ENCODE measurements around the gene CHRDL1. TPM values are rescaled to one million over a fixed set of nuclear protein-coding genes. Genes with fewer than 3 reads are reported as not detected.

CHRDL1 gene
- total and polyA plus RNA-seq, 2 donors (not counting 3 experiments of a cell fraction or from before 2014, with no cell fraction given) = not detected

DNA sequence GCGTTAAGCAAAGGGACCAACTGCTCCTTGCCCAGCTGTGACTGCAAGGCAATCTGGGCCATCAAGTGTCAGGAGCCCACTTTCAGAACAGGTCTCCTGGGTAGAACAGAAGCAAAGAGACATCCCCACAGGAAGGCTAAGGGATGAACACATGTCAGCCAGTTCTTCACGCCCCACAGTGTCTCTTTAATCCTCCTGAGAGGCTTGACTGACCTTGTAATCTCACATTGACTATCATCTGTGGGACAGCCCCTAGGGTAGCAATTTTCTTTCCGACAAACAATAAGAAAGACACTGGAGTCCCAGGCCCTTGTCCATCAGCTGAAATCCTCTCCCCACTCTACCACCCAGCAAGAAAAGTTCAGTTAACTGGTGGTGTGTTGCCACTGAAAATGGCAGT, 1.0 kb downstream of the CHRDL1 start:
- POLR2A ChIA-PET = no interaction called here
- FAIRE-seq (no peak), DNase-seq (ENCODE audit: low read depth, low spot score) (no peak)
- Histone ChIP-seq H3K9me1 (replicated peaks; ENCODE audit: control insufficient read depth, extremely low read depth, insufficient read depth, low read length) (no peaks in the 10 kb centered on the region), H3K27ac (ENCODE audit: insufficient read depth, low read depth, low read length) (no peak overlapping the region), H3K27me3 (ENCODE audit: control insufficient read depth in 2 of 2, insufficient read depth in 2 of 2, low read length in 2 of 2) (no peaks in the 10 kb centered on the region), H3K4me1 (ENCODE audit: control insufficient read depth, extremely low read depth, insufficient read depth, low read length) (no peaks in the 10 kb centered on the region), H3K36me3 (ENCODE audit: control insufficient read depth in 2 of 2, extremely low read depth in 1 of 2, insufficient read depth in 2 of 2, low read length in 2 of 2) (no peaks in the 10 kb centered on the region), H3K4me3 (replicated peaks in 1 of 3; ENCODE audit: insufficient read depth in 1 of 3, low read depth in 1 of 3, low read length in 3 of 3) (no peak overlapping the region), H3K4me2 (ENCODE audit: insufficient read depth, low read length) (no peak overlapping the region), H3K79me2 (ENCODE audit: control insufficient read depth, insufficient read depth, low read length) (no peaks in the 10 kb centered on the region), H4K20me1 (replicated peaks; ENCODE audit: control insufficient read depth, extremely low read depth, insufficient read depth, low read length) (no peaks in the 10 kb centered on the region), H3K9ac (replicated peaks; ENCODE audit: extremely low read depth, insufficient read depth, low read length) (no peak overlapping the region), H3K9me3 (replicated peaks; ENCODE audit: control insufficient read depth, insufficient read depth, low read length) (no peaks in the 10 kb centered on the region), H2AFZ (ENCODE audit: low read depth, low read length) (no peak overlapping the region)
- BruUV-seq (replicated peaks) = no TSS peak
- dilution Hi-C loops (cut with MboI; ENCODE audit: extremely low pct_ligation_motif_present, low sequenced_read_pairs) (no loop called here), intact Hi-C loops (cut with micrococcal nuclease) (no loop called here)
- CTCF ChIA-PET = no interaction called here
- TF ChIP-seq, protein P1, sequence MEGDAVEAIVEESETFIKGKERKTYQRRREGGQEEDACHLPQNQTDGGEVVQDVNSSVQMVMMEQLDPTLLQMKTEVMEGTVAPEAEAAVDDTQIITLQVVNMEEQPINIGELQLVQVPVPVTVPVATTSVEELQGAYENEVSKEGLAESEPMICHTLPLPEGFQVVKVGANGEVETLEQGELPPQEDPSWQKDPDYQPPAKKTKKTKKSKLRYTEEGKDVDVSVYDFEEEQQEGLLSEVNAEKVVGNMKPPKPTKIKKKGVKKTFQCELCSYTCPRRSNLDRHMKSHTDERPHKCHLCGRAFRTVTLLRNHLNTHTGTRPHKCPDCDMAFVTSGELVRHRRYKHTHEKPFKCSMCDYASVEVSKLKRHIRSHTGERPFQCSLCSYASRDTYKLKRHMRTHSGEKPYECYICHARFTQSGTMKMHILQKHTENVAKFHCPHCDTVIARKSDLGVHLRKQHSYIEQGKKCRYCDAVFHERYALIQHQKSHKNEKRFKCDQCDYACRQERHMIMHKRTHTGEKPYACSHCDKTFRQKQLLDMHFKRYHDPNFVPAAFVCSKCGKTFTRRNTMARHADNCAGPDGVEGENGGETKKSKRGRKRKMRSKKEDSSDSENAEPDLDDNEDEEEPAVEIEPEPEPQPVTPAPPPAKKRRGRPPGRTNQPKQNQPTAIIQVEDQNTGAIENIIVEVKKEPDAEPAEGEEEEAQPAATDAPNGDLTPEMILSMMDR (IDR thresholded peaks at IDR 0.05; ENCODE audit: extremely low read depth in 1 of 2, insufficient read depth in 1 of 2, low read depth in 1 of 2, low read length in 2 of 2) = no peak
- TF ChIP-seq GATA2 (IDR thresholded peaks at IDR 0.05; ENCODE audit: insufficient read depth, insufficient read length, low read depth, low read length) = no peak
- no peak for TF ChIP-seq EZH2 (IDR thresholded peaks at IDR 0.05; ENCODE audit: borderline replicate concordance, low read depth, low read length, severe bottlenecking)
- no peak for TF ChIP-seq POLR2AphosphoS5 (IDR thresholded peaks at IDR 0.05; ENCODE audit: insufficient read depth, low read depth, low read length)
- TF ChIP-seq, protein P2, sequence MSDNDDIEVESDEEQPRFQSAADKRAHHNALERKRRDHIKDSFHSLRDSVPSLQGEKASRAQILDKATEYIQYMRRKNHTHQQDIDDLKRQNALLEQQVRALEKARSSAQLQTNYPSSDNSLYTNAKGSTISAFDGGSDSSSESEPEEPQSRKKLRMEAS (IDR thresholded peaks at IDR 0.05; ENCODE audit: insufficient read depth, insufficient read length) = no peak
- no peak for TF ChIP-seq POLR2A (IDR thresholded peaks at IDR 0.05; ENCODE audit: low read depth, low read length)

DNA sequence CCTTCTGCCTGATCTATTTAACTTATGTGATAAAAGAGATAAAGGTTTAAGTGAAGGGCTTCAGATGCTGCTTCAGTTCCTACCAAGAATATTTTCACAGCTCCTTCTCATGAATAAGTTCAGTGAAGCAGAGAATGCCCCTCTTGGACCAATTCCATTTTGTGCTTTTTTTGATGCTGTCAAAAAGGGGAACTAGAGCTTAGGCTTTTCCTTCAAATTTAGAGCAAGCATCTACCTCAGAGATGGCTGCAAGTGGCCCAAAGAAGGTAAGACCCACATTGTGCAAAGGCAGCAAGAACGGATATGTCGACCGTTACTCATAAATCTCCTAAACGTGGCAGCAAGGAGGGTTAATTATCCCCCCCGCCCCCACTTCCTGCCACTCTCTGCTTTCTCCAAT, 4.5 kb downstream of the CHRDL1 start:
- Histone ChIP-seq H2AFZ (ENCODE audit: low read depth, low read length) (no peak overlapping the region), H3K9ac (replicated peaks; ENCODE audit: extremely low read depth, insufficient read depth, low read length) (no peak overlapping the region), H3K27me3 (ENCODE audit: control insufficient read depth in 2 of 2, insufficient read depth in 2 of 2, low read length in 2 of 2) (no peaks in the 10 kb centered on the region), H3K79me2 (ENCODE audit: control insufficient read depth, insufficient read depth, low read length) (no peaks in the 10 kb centered on the region), H3K9me1 (replicated peaks; ENCODE audit: control insufficient read depth, extremely low read depth, insufficient read depth, low read length) (no peaks in the 10 kb centered on the region), H3K9me3 (replicated peaks; ENCODE audit: control insufficient read depth, insufficient read depth, low read length) (no peaks in the 10 kb centered on the region), H3K4me2 (ENCODE audit: insufficient read depth, low read length) (no peak overlapping the region), H3K4me1 (ENCODE audit: control insufficient read depth, extremely low read depth, insufficient read depth, low read length) (no peaks in the 10 kb centered on the region), H3K4me3 (replicated peaks in 1 of 3; ENCODE audit: insufficient read depth in 1 of 3, low read depth in 1 of 3, low read length in 3 of 3) (no peak overlapping the region), H3K36me3 (ENCODE audit: control insufficient read depth in 2 of 2, extremely low read depth in 1 of 2, insufficient read depth in 2 of 2, low read length in 2 of 2) (no peaks in the 10 kb centered on the region), H4K20me1 (replicated peaks; ENCODE audit: control insufficient read depth, extremely low read depth, insufficient read depth, low read length) (no peaks in the 10 kb centered on the region), H3K27ac (ENCODE audit: insufficient read depth, low read depth, low read length) (no peak overlapping the region)
- POLR2A ChIA-PET = no interaction called here
- dilution Hi-C loops (cut with MboI; ENCODE audit: extremely low pct_ligation_motif_present, low sequenced_read_pairs) = no loop called here
- TF ChIP-seq POLR2A (IDR thresholded peaks at IDR 0.05; ENCODE audit: low read depth, low read length) (no peak), POLR2AphosphoS5 (IDR thresholded peaks at IDR 0.05; ENCODE audit: insufficient read depth, low read depth, low read length) (no peak), GATA2 (IDR thresholded peaks at IDR 0.05; ENCODE audit: insufficient read depth, insufficient read length, low read depth, low read length) (no peak), JUN (IDR thresholded peaks at IDR 0.05; ENCODE audit: borderline replicate concordance, insufficient read depth, insufficient read length, low read depth) (no peak), EZH2 (IDR thresholded peaks at IDR 0.05; ENCODE audit: borderline replicate concordance, low read depth, low read length, severe bottlenecking) (no peak), MYC (IDR thresholded peaks at IDR 0.05; ENCODE audit: low read depth, low read length) (no peak), FOS (IDR thresholded peaks at IDR 0.05; ENCODE audit: borderline replicate concordance, insufficient read depth, low read length) (no peak)
- TF ChIP-seq, protein P2 (IDR thresholded peaks at IDR 0.05; ENCODE audit: insufficient read depth, insufficient read length) = no peak
- TF ChIP-seq, protein P1 (IDR thresholded peaks at IDR 0.05; ENCODE audit: extremely low read depth in 1 of 2, insufficient read depth in 1 of 2, low read depth in 1 of 2, low read length in 2 of 2) = no peak
- intact Hi-C loops (cut with micrococcal nuclease) = no loop called here
- BruUV-seq (replicated peaks) = no TSS peak
- DNase-seq (ENCODE audit: low read depth, low spot score) (no peak), FAIRE-seq (no peak)
- CTCF ChIA-PET = no interaction called here

Measured in endothelial cell of umbilical vein (primary cell).